ENCODE data around the gene RAD51B. TPM values are rescaled to one million over a fixed set of nuclear protein-coding genes. Genes with fewer than 3 reads are reported as not detected.
A peak's percentile ranks its signal among the peaks of the same experiment; 100 is the strongest.

Gene RAD51B
- total RNA-seq, 1 experiment from 2014 or later = 14.2 TPM

- TF ChIP-seq AR (CRISPR knock-in tag; IDR thresholded peaks at IDR 0.05) (no peak), ZNF317 (CRISPR knock-in tag; IDR thresholded peaks at IDR 0.05; ENCODE audit: borderline replicate concordance, low read depth) (no peak), IRF2 (CRISPR knock-in tag; IDR thresholded peaks at IDR 0.05; ENCODE audit: borderline replicate concordance, low read depth) (no peak)
Observed at GRCh38 chr14:68447581-68448251, 628.1 kb downstream of the RAD51B start (continued).

- ATAC-seq (no peak), DNase-seq (ENCODE audit: low spot score) (no peak)
- POLR2A ChIA-PET = no interaction called here
- CTCF ChIA-PET = interaction anchor here (1.5 to 1.9 kb wide), 2 partner anchors 14 to 44 kb away, joined by 4 to 9 read pairs; no protein-coding TSS in a partner anchor
- TF ChIP-seq PREB (CRISPR knock-in tag; IDR thresholded peaks at IDR 0.05; ENCODE audit: borderline replicate concordance) (no peak), RORB (CRISPR knock-in tag; IDR thresholded peaks at IDR 0.05) (no peak), FOXK1 (CRISPR knock-in tag; IDR thresholded peaks at IDR 0.05) (no peak), ATF1 (CRISPR knock-in tag; IDR thresholded peaks at IDR 0.05) (no peak), ELF4 (CRISPR knock-in tag; IDR thresholded peaks at IDR 0.05; ENCODE audit: low read depth) (no peak), CREB1 (CRISPR knock-in tag; IDR thresholded peaks at IDR 0.05) (no peak), SMAD3 (CRISPR knock-in tag; IDR thresholded peaks at IDR 0.05; ENCODE audit: borderline replicate concordance) (no peak), ZNF416 (CRISPR knock-in tag; IDR thresholded peaks at IDR 0.05) (no peak), ZNF138 (CRISPR knock-in tag; conservative IDR thresholded peaks at IDR 0.05) (no peak), GTF2I (CRISPR knock-in tag; conservative IDR thresholded peaks at IDR 0.05) (no peak), ZNF232 (CRISPR knock-in tag; IDR thresholded peaks at IDR 0.05) (no peak), NFYB (CRISPR knock-in tag; conservative IDR thresholded peaks at IDR 0.05; ENCODE audit: low read depth) (no peak)
- TF ChIP-seq, protein P1, sequence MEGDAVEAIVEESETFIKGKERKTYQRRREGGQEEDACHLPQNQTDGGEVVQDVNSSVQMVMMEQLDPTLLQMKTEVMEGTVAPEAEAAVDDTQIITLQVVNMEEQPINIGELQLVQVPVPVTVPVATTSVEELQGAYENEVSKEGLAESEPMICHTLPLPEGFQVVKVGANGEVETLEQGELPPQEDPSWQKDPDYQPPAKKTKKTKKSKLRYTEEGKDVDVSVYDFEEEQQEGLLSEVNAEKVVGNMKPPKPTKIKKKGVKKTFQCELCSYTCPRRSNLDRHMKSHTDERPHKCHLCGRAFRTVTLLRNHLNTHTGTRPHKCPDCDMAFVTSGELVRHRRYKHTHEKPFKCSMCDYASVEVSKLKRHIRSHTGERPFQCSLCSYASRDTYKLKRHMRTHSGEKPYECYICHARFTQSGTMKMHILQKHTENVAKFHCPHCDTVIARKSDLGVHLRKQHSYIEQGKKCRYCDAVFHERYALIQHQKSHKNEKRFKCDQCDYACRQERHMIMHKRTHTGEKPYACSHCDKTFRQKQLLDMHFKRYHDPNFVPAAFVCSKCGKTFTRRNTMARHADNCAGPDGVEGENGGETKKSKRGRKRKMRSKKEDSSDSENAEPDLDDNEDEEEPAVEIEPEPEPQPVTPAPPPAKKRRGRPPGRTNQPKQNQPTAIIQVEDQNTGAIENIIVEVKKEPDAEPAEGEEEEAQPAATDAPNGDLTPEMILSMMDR (IDR thresholded peaks at IDR 0.05) = no peak
- TF ChIP-seq, protein P2, sequence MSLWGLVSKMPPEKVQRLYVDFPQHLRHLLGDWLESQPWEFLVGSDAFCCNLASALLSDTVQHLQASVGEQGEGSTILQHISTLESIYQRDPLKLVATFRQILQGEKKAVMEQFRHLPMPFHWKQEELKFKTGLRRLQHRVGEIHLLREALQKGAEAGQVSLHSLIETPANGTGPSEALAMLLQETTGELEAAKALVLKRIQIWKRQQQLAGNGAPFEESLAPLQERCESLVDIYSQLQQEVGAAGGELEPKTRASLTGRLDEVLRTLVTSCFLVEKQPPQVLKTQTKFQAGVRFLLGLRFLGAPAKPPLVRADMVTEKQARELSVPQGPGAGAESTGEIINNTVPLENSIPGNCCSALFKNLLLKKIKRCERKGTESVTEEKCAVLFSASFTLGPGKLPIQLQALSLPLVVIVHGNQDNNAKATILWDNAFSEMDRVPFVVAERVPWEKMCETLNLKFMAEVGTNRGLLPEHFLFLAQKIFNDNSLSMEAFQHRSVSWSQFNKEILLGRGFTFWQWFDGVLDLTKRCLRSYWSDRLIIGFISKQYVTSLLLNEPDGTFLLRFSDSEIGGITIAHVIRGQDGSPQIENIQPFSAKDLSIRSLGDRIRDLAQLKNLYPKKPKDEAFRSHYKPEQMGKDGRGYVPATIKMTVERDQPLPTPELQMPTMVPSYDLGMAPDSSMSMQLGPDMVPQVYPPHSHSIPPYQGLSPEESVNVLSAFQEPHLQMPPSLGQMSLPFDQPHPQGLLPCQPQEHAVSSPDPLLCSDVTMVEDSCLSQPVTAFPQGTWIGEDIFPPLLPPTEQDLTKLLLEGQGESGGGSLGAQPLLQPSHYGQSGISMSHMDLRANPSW (CRISPR knock-in tag; conservative IDR thresholded peaks at IDR 0.05; ENCODE audit: low read depth) = no peak
- TF ChIP-seq, protein P3, sequence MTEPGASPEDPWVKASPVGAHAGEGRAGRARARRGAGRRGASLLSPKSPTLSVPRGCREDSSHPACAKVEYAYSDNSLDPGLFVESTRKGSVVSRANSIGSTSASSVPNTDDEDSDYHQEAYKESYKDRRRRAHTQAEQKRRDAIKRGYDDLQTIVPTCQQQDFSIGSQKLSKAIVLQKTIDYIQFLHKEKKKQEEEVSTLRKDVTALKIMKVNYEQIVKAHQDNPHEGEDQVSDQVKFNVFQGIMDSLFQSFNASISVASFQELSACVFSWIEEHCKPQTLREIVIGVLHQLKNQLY (CRISPR knock-in tag; IDR thresholded peaks at IDR 0.05) = no peak
- TF ChIP-seq, protein P4, sequence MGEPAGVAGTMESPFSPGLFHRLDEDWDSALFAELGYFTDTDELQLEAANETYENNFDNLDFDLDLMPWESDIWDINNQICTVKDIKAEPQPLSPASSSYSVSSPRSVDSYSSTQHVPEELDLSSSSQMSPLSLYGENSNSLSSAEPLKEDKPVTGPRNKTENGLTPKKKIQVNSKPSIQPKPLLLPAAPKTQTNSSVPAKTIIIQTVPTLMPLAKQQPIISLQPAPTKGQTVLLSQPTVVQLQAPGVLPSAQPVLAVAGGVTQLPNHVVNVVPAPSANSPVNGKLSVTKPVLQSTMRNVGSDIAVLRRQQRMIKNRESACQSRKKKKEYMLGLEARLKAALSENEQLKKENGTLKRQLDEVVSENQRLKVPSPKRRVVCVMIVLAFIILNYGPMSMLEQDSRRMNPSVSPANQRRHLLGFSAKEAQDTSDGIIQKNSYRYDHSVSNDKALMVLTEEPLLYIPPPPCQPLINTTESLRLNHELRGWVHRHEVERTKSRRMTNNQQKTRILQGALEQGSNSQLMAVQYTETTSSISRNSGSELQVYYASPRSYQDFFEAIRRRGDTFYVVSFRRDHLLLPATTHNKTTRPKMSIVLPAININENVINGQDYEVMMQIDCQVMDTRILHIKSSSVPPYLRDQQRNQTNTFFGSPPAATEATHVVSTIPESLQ (CRISPR knock-in tag; IDR thresholded peaks at IDR 0.05) = no peak
- Mint-ChIP-seq H3K27me3 (ENCODE audit: low read depth) (no peaks in the 10 kb centered on the region), H3K27ac (peak overlapping the region; percentile 89), H3K4me1 (peaks cover 51% of the 10 kb centered on the region), H3K9me3 (no peaks in the 10 kb centered on the region), H3K4me3 (0 out of 2 replicates have a peak overlapping the region, but pooled peaks have one; percentile 12), H3K36me3 (no peaks in the 10 kb centered on the region)
Observed at GRCh38 chr14:68448252-68448902, 628.8 kb downstream of the RAD51B start.
